ENCODE results near the gene GSTM1.
"Not testable (repeated sequence)": the region's sequence is repeated elsewhere in the genome, so short reads cannot be mapped to it uniquely, and the experiment has no call there.

The GSTM1 gene

DNA sequence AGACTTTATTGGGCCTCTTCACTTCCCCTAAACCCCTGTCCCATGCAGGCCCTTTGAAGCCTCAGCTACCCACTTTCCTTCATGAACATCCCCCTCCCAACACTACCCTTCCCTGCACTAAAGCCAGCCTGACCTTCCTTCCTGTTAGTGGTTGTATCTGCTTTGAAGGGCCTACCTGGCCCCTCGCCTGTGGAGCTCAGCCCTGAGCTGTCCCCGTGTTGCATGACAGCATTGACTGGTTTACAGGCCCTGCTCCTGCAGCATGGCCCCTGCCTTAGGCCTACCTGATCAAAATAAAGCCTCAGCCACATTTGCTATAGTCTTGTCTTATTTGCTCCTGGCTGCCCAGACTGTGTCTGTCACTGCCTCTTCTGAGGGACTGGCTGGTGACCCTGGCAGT, 26.2 kb upstream of the GSTM1 start:
- TF ChIP-seq, protein P1, sequence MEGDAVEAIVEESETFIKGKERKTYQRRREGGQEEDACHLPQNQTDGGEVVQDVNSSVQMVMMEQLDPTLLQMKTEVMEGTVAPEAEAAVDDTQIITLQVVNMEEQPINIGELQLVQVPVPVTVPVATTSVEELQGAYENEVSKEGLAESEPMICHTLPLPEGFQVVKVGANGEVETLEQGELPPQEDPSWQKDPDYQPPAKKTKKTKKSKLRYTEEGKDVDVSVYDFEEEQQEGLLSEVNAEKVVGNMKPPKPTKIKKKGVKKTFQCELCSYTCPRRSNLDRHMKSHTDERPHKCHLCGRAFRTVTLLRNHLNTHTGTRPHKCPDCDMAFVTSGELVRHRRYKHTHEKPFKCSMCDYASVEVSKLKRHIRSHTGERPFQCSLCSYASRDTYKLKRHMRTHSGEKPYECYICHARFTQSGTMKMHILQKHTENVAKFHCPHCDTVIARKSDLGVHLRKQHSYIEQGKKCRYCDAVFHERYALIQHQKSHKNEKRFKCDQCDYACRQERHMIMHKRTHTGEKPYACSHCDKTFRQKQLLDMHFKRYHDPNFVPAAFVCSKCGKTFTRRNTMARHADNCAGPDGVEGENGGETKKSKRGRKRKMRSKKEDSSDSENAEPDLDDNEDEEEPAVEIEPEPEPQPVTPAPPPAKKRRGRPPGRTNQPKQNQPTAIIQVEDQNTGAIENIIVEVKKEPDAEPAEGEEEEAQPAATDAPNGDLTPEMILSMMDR (IDR thresholded peaks at IDR 0.05), result no peak
- no peak overlapping the region for H3K4me3 ChIP-seq (ENCODE audit: low read depth in 1 of 2, low read length in 1 of 2)
- H3K9me3 ChIP-seq, result no peaks in the 10 kb centered on the region
- H3K27ac ChIP-seq, result no peak overlapping the region
- no peaks in the 10 kb centered on the region for H3K27me3 ChIP-seq
- peaks cover 3 to 4% of the 10 kb centered on the region in 2 experiments for H3K4me1 ChIP-seq (ENCODE audit: control insufficient read depth in 1 of 2, insufficient read depth in 1 of 2, low read depth in 1 of 2, low read length in 1 of 2)
- no peaks in the 10 kb centered on the region for H3K36me3 ChIP-seq

DNA sequence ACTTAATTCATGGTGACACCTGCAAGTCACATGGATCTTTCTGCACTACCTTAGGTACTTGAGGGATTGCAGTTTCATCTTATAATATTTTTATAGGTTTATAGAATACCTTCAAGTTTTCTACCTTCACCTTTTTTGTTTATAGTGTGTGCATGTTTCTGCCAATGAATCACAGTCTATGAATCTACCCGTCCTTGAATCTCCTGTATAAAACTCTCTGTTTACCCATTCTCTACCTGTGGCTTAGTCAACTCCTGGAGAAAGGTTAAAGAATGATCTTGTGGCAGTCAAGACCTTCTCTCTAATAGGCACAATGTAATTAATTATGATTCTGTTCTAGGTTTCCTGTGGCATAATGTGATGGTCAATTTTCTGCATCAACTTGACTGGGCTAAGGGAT, 22.9 kb upstream of the GSTM1 start:
- H3K27ac ChIP-seq, result no peak overlapping the region
- no peak overlapping the region for H3K4me3 ChIP-seq (ENCODE audit: low read depth in 1 of 2, low read length in 1 of 2)
- peaks cover 15% of the 10 kb centered on the region for H3K27me3 ChIP-seq
- peaks cover 0 to 13% of the 10 kb centered on the region in 2 experiments for H3K4me1 ChIP-seq (ENCODE audit: control insufficient read depth in 1 of 2, insufficient read depth in 1 of 2, low read depth in 1 of 2, low read length in 1 of 2)
- H3K36me3 ChIP-seq, result no peaks in the 10 kb centered on the region
- no peaks in the 10 kb centered on the region for H3K9me3 ChIP-seq
- TF ChIP-seq, protein P1 (IDR thresholded peaks at IDR 0.05), result no peak

DNA sequence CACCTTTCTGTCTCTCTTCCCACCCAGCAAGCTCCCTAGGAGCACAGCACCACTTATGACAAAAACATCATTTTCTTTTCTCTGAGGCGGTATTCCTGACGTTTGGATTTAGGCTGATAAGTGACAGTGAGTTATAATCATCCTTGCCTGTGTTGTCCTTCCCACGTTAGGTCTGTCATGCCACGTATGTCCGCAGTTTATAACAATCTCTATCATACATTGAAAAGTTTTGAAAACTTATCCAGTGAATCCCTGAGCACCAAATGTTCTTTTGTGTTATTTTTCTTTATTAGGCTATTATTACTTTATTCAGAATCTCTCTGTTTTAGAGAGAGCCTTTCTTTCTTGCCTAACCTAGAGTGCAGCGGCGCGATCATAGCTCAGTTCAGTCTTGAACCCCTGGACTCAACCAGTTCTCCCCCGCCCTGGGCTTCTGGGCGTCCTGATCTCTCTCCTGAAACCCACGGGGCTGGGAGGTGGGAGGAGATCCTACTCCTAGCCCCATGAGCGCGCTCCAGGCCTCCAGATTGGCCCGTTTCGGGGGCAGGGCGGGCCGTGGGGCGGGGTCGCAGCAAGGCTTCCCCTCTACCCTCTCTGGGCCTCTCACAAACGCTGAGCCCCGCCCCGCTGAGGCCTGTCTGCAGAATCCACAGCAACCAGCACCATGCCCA, 20.0 kb upstream of the GSTM1 start, which contains the start of gene GSTM2:
GSTM2 (plus strand) TSS at position 606 of the 671 bp plus-strand sequence; CDS start at position 665, 59 bp downstream.
- H3K4me1 ChIP-seq (ENCODE audit: control insufficient read depth in 1 of 2, insufficient read depth in 1 of 2, low read depth in 1 of 2, low read length in 1 of 2), result peaks cover 0 to 13% of the 10 kb centered on the region in 2 experiments
- TF ChIP-seq, protein P1 (IDR thresholded peaks at IDR 0.05), result no peak
- H3K9me3 ChIP-seq, result no peaks in the 10 kb centered on the region
- peaks cover 15% of the 10 kb centered on the region for H3K27me3 ChIP-seq
- no peak within 1 kb of the TSS for H3K27ac ChIP-seq
- H3K4me3 ChIP-seq (ENCODE audit: low read depth in 1 of 2, low read length in 1 of 2), result peak within 1 kb of the TSS; percentile 20 to 57
- H3K36me3 ChIP-seq, result no peaks in the 10 kb centered on the region

DNA sequence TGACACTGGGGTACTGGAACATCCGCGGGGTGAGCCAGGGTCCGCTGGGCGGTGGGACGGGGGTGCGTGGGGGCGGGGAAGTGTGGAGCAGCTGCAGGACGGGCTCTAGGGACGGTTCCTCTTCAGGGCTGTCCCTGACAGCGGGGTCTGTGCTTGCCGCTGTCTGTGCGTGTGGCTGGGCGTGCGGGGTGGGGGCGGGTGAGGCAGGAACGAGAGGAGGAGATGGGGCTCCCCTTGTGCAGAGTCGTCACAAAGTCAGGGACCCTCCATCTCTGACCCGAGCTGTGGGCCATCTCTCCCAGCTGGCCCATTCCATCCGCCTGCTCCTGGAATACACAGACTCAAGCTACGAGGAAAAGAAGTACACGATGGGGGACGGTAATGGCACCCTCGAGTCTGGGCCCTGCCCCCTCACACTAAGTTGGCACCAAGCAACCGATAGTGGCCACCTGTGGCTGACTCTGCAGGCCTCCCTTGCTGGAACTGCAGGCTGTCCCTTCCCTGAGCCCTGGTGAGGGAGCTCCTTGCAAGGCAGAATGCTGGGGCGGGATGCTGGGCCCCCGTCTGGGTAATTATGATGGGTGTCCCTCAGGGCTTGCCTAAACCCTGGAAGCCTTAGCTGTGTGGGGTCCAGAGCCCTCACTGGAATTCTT, 19.4 kb upstream of the GSTM1 start:
- H3K36me3 ChIP-seq, result no peaks in the 10 kb centered on the region
- peaks cover 0 to 13% of the 10 kb centered on the region in 2 experiments for H3K4me1 ChIP-seq (ENCODE audit: control insufficient read depth in 1 of 2, insufficient read depth in 1 of 2, low read depth in 1 of 2, low read length in 1 of 2)
- peak overlapping the region; percentile 20 to 57 for H3K4me3 ChIP-seq (ENCODE audit: low read depth in 1 of 2, low read length in 1 of 2)
- no peak overlapping the region for H3K27ac ChIP-seq
- peaks cover 15% of the 10 kb centered on the region for H3K27me3 ChIP-seq
- H3K9me3 ChIP-seq, result no peaks in the 10 kb centered on the region
- TF ChIP-seq, protein P1 (IDR thresholded peaks at IDR 0.05), result no peak

DNA sequence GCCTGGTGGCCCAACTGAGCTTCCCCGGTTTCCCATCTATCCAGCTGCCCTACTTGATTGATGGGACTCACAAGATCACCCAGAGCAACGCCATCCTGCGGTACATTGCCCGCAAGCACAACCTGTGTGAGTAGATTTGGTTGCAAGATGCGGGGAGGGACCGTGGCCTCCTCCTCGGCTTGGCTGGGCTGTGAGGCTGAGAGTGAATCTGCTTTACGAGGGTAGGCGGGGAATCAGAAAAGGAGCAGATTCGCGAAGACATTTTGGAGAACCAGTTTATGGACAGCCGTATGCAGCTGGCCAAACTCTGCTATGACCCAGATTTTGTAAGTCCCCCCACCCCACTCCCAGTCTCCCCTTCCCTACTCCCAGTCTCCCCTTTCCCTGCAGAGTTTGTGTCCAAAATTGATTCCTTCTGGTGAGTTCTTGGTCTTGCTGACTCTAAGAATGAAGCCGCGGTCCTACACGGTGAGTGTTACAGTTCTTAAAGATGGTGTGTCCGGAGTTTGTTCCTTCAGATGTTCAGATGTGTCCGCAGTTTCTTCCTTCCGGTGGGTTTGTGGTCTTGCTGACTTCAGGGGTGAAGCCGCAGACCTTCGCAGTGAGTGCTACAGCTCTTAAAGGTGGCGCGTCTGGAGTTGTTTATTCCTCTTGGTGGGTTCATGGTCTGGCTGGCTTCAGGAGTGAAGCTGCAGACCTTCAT, 18.2 kb upstream of the GSTM1 start:
- TF ChIP-seq, protein P1 (IDR thresholded peaks at IDR 0.05), result no peak
- Histone ChIP-seq H3K27me3 (peaks cover 15% of the 10 kb centered on the region), H3K9me3 (no peaks in the 10 kb centered on the region), H3K27ac (no peak overlapping the region), H3K36me3 (no peaks in the 10 kb centered on the region), H3K4me3 (ENCODE audit: low read depth in 1 of 2, low read length in 1 of 2) (no peak overlapping the region), H3K4me1 (ENCODE audit: control insufficient read depth in 1 of 2, insufficient read depth in 1 of 2, low read depth in 1 of 2, low read length in 1 of 2) (peaks cover 0 to 13% of the 10 kb centered on the region in 2 experiments)

DNA sequence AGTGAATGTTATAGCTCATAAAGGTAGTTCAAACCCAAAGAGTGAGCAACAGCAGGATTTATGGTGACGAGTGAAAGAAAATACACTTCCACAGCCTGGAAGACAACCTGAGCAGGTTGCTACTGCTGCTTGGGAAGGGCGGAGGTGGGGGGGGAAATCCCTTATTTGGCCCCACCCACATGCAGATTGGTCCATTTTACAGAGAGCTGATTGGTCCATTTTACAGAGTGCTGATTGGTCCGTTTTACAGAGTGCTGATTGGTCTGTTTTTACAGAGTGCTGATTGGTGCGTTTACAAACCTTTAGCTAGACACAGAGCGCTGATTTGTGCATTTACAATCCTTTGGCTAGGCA, 17.7 kb upstream of the GSTM1 start:
- H3K4me3 ChIP-seq (ENCODE audit: low read depth in 1 of 2, low read length in 1 of 2); H3K36me3 ChIP-seq; H3K9me3 ChIP-seq; H3K27ac ChIP-seq: not testable (repeated sequence)
- peaks cover 15% of the 10 kb centered on the region for H3K27me3 ChIP-seq
- H3K4me1 ChIP-seq (ENCODE audit: control insufficient read depth in 1 of 2, insufficient read depth in 1 of 2, low read depth in 1 of 2, low read length in 1 of 2), result peaks cover 0 to 13% of the 10 kb centered on the region in 2 experiments

Data from neutrophil (primary cell).